Activated T-cell treated with anti-CD3 and anti-CD28 coated beads for 1 hour (primary cell): ENCODE measurements around the gene MT1A.
"Not testable (repeated sequence)": the region's sequence is repeated elsewhere in the genome, so short reads cannot be mapped to it uniquely, and the experiment has no call there.

Experiments used
- DNase-seq: peaks from one replicate; pipeline ENCODE4 v3.0.0-alpha.2; 2020; ENCODE audit warnings: low read depth

Gene MT1A

GRCh38 chr16:56610609-56611111 is 27.8 kb upstream of the MT1A start:
- DNase-seq = no peak

DNA sequence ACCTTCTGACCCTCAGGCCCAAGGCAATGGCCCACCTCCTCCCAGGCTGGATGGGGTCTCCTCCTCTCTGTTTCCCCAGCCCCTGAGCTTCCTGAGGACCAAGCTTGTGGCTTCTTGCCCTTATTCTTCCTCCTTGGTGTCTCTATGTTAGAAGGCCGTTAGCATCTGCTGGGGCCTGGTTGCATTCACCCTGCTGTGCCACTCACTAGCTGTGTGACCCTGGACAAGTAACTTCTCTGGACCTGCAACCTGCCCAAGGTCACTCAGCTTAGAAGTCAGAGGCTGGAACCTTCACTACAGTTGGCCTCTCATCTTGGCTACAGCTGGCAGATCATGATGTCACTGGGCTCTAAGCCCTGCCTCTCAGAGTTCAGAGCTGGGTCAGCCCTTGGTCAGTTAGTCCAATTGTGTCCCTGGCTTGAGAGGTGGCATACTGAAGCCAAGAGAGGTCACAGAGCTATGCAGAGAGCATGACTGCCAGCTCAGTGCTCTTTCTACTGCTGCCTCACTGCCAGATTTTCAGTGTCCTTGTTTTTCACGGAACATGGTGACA is 27.1 kb upstream of the MT1A start:
- no peak for DNase-seq

DNA sequence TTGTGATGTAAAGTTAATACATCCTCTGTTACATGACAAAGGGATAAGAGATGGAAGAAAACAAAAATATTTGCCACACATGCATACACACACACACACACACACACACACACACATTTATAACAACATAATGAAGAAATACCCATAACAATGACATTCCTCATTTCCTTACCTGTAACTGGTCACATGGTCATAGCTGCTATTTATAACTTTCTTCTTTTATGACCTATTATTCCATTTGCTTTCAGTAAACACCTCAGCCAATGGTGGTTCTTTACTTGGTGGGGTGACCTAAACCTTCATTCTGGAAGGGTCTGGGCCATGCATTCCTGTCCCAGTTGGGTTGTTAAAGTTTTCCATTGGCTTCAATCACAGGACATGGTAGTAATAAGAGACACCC is 24.8 kb upstream of the MT1A start:
- DNase-seq = no peak

- no peak for DNase-seq
These were observed 23.9 kb upstream of the MT1A start for GRCh38 chr16:56614549-56614991.

DNA sequence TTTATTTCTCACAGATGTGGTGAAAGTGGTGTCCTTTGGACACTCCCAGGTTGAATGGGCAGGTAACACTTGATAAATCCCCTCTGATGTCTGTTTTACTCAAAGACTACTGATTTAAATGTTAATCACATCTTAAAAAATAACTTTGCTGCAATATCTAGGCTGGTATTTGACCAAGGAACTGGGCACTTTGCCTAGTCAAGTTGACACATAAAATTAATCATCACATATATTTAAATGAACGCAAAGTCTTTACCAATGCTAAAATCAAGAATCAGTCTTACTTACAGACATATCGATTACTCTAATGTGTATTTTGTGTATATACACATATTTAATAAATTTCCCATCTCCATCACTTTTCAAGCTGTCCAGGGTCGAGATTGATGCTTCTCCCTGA is 23.1 kb upstream of the MT1A start:
- DNase-seq = no peak

DNA sequence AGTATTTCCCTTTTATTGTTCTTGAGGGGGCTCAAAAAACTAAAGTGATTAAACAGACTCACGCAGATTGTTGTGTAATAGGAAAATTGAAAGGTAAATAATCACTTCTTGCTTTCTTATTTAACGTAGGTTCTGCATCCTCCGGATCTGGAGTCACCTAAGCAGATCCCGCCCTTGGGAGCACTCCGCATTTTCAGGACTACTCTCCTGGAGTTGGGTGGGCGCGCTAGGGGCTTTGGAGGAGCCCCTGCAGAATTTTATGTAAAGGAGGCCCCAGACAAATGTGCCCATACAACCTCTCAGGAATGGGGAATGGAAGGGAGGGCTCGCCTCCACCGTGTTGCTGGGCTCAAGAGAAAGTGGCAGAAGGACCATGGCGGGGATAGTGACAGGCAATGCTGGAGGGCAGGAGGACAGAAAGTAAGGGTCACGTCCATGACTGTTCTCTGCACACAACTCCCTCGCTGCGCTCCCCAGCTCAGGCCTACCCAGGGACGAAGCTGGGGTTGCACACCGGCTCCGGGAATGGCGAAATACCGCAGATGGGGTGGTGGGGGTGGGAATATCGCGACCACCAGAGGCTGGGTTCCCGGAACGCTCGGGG is 21.8 kb upstream of the MT1A start:
- no peak for DNase-seq

DNA sequence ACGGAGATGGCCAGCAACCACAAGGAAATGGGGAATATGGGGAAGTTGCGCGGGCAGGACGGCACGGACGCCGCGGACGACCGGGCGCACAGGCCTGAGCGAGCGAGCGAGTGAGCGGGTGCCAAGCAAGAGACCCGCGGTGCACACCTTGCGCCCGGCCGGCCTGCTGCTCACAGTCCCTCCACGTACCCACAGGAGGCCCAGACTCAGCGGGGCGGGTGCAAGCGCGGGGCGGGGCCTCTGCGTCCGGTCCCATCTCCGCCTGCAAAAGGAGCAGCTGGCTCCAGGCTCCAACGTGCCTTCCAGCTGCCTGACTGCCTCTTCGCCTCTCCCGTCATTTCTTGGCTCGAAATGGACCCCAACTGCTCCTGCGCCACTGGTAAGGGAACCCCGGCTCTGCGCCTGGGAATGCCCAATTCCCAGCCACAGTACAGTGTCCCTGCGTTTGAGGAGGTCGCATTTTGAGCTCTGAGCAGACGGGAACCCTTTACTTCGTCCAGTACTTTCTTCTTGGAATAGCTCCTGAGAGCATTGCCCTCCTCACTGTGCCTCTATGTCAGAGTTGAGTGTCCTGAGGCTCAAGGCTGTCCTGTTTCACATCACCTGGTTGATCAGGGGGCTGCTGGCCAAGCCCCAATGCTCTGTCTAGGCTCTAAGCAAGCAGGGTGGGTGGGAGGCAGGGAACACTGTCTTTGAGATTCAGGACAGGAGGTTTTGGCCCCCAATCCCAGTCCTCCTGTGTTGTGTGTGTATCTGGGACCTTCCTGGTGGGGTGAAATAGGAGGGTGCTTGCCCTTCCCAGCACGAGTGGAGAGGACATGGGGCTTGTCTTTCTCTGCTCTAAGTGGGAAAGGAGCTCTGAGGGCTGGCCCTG is 21.0 kb upstream of the MT1A start:
- peak; percentile 40 for DNase-seq

GRCh38 chr16:56618138-56618537 is 20.3 kb upstream of the MT1A start:
- no peak for DNase-seq

- DNase-seq = no peak
These were observed 18.0 kb upstream of the MT1A start for GRCh38 chr16:56620339-56620897.

DNA sequence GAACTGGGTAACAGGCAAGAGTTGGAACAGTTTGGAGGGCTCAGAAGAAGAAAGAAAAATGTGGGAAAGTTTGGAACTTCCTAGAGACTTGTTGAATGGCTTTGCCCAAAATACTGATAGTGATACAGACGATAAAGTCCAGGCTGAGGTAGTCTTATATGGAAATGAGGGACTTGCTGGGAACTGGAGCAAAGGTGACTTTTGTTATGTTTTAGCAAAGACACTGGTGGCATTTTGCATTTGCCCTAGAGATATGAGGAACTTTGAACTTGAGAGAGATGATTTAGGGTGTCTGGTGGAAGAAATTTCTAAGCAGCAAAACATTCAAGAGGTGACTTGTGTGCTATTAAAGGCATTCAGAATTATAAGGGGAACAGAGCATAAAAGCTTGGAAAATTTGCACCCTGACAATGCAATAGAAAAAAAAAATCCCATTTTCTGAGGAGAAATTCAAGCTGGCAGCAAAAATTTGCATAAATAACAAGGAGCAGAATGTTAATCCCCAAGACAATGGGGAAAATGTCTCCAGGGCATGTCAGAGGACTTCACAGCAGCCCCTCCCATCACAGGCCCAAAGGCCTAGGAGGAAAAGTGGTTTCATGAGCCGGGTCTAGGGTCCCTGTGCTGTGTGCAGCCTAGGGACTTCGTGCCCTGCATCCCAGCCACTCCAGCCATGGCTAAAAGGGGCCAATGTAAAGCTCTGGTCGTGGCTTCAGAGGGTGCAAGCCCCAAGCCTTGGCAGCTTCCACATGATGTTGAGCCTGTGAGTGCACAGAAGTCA is 16.6 kb upstream of the MT1A start:
- not testable (repeated sequence) for DNase-seq

GRCh38 chr16:56623184-56623583 is 15.3 kb upstream of the MT1A start:
- DNase-seq = not testable (repeated sequence)

DNA sequence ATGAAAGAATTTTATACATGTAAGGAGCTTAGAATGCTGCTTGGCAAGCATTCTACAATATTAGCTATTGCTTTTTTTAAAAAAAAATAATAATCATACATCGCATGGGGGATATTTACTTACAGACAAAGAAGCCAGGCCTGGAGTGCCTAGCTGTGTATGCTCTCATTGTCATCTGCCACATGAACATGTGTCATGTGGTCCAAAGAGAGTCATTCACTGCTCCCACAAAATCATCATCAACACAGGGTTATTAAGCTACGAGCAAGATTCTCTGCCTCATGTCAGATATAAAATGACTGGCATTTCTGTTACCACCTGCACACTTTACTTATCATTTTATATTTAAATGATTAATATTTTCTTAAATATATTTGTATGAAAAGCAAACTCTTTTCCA is 14.8 kb upstream of the MT1A start:
- DNase-seq = no peak

GRCh38 chr16:56625140-56625942 is 13.1 kb upstream of the MT1A start, which contains the start of gene MT1E:
Gene MT1E, plus strand, starts transcription at chr16:56625781. Its CDS starts 71 bp downstream, at chr16:56625852.
- no peak for DNase-seq

GRCh38 chr16:56625943-56626654 is 12.4 kb upstream of the MT1A start:
- no peak for DNase-seq

DNA sequence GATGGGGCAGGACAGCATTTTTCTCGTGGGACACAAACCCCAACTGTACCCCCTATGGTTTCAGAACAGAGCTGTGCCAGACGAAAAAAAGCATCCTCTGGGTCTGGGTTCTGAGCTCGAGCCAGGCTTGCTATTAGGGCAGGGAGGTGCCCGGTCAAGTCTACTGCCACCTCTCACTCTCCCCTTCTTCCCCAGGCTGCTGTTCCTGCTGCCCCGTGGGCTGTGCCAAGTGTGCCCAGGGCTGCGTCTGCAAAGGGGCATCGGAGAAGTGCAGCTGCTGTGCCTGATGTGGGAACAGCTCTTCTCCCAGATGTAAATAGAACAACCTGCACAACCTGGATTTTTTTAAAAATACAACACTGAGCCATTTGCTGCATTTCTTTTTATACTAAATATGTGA is 11.8 kb upstream of the MT1A start:
- DNase-seq = no peak

DNA sequence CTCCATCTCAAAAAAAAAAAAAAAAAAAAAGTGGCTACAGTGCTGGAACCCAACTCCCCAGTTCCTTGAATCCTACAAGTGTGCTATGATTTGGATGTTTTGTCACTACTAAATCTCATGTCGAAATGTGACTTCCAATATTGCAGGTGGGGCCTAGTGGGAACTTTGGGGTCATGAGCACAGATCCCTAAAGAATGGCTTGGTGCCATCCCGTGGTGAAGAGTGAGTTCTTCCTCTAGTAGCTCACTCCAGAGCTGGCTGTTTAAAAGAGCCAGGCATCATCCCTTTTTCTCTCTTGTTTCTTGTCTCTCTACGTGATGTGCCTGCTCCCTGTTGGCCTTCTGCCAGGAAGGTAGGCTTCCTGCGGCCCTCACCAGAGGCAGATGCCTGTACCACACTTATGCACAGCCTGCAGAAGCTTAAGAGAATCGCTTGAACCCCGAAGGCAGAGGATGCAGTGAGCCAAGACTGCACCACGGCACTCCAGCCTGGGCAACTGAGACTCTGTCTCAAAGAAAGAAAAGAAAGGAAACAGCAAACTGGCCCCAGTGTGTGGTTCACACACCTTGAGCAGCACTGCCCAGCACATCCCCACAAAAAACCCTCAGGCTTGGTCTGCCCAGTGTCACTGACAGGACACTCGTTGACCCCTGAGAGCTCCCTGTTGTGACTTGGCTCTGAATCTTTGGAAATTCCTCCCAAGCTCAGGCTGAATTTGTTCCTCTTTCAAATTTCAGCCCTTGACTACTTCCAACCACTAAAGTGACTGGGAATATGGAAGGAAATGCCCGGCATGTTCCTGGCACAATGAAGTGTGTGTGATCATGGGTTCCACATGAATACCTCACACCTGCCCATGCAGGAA is 9.7 kb upstream of the MT1A start:
- no peak for DNase-seq

GRCh38 chr16:56629531-56629930 is 8.9 kb upstream of the MT1A start:
- no peak for DNase-seq

- no peak for DNase-seq
These were observed 8.3 kb upstream of the MT1A start for GRCh38 chr16:56630134-56630533.

GRCh38 chr16:56631197-56631596 is 7.3 kb upstream of the MT1A start:
- no peak for DNase-seq

- DNase-seq = no peak
These were observed 6.7 kb upstream of the MT1A start for GRCh38 chr16:56631832-56632155.
